ENCODE data around the gene PSMD13.

PSMD13 gene

GRCh38 chr11:211295-211694 lies 25.5 kb upstream of the PSMD13 start:
- ATAC-seq: no peak
- TF ChIP-seq ZNF8 (CRISPR knock-in tag; IDR thresholded peaks at IDR 0.05) (no peak), SNAI2 (CRISPR knock-in tag; IDR thresholded peaks at IDR 0.05) (no peak), POU6F1 (CRISPR knock-in tag; IDR thresholded peaks at IDR 0.05; ENCODE audit: borderline replicate concordance, low read depth) (no peak), ARNTL (CRISPR knock-in tag; IDR thresholded peaks at IDR 0.05; ENCODE audit: borderline replicate concordance, low read depth) (no peak), TSHZ2 (CRISPR knock-in tag; IDR thresholded peaks at IDR 0.05) (no peak), ESRRG (CRISPR knock-in tag; IDR thresholded peaks at IDR 0.05) (no peak), PATZ1 (CRISPR knock-in tag; IDR thresholded peaks at IDR 0.05; ENCODE audit: borderline replicate concordance) (no peak), BACH2 (CRISPR knock-in tag; IDR thresholded peaks at IDR 0.05; ENCODE audit: borderline replicate concordance) (no peak), TOX (CRISPR knock-in tag; IDR thresholded peaks at IDR 0.05; ENCODE audit: borderline replicate concordance) (no peak), ZNF70 (CRISPR knock-in tag; IDR thresholded peaks at IDR 0.05) (no peak), ZNF565 (CRISPR knock-in tag; conservative IDR thresholded peaks at IDR 0.05; ENCODE audit: low read depth) (no peak), GLIS3 (CRISPR knock-in tag; IDR thresholded peaks at IDR 0.05) (no peak)

- TF ChIP-seq ZNF565 (CRISPR knock-in tag; conservative IDR thresholded peaks at IDR 0.05; ENCODE audit: low read depth) (no peak), BACH2 (CRISPR knock-in tag; IDR thresholded peaks at IDR 0.05; ENCODE audit: borderline replicate concordance) (no peak), POU6F1 (CRISPR knock-in tag; IDR thresholded peaks at IDR 0.05; ENCODE audit: borderline replicate concordance, low read depth) (no peak), CSRNP3 (CRISPR knock-in tag; IDR thresholded peaks at IDR 0.05) (no peak), GLIS3 (CRISPR knock-in tag; IDR thresholded peaks at IDR 0.05) (no peak), ESRRG (CRISPR knock-in tag; IDR thresholded peaks at IDR 0.05) (no peak), CREB5 (CRISPR knock-in tag; IDR thresholded peaks at IDR 0.05; ENCODE audit: low read depth) (no peak), ZFP30 (CRISPR knock-in tag; IDR thresholded peaks at IDR 0.05) (no peak), ZNF8 (CRISPR knock-in tag; IDR thresholded peaks at IDR 0.05) (no peak), PPARA (CRISPR knock-in tag; IDR thresholded peaks at IDR 0.05; ENCODE audit: borderline replicate concordance) (no peak), PATZ1 (CRISPR knock-in tag; IDR thresholded peaks at IDR 0.05; ENCODE audit: borderline replicate concordance) (no peak), ZNF70 (CRISPR knock-in tag; IDR thresholded peaks at IDR 0.05) (no peak), RARB (CRISPR knock-in tag; IDR thresholded peaks at IDR 0.05) (no peak)
- no peak for ATAC-seq
Observed at GRCh38 chr11:211741-212140, 25.0 kb upstream of the PSMD13 start.

All from SK-N-SH treated with all-trans-retinoic acid at 6 μM for 48 hours (cell line).